Choroid plexus epithelial cell (primary cell): ENCODE results near the gene CAPZA2.
A peak's percentile ranks its signal among the peaks of the same experiment; 100 is the strongest.
"Not testable (repeated sequence)": the region's sequence is repeated elsewhere in the genome, so short reads cannot be mapped to it uniquely, and the experiment has no call there.

Experiments
- DNase-seq: peaks from one replicate; pipeline ENCODE4 v3.0.0-alpha.2; 2010; ENCODE audit warnings: low read depth
- H3K4me3 ChIP-seq: 2 replicates; pipeline ENCODE4 v1.5.1; 2011; ENCODE audit warnings: low read depth, mild to moderate bottlenecking, control low read depth, low read length, moderate library complexity
- TF ChIP-seq, protein P1 (sequence below): conservative IDR thresholded peaks from 2 replicates; pipeline ENCODE4 v1.5.1; 2011; ENCODE audit warnings: low read depth, mild to moderate bottlenecking, control low read depth, inconsistent platforms, low read length, moderate library complexity

Gene CAPZA2

DNA sequence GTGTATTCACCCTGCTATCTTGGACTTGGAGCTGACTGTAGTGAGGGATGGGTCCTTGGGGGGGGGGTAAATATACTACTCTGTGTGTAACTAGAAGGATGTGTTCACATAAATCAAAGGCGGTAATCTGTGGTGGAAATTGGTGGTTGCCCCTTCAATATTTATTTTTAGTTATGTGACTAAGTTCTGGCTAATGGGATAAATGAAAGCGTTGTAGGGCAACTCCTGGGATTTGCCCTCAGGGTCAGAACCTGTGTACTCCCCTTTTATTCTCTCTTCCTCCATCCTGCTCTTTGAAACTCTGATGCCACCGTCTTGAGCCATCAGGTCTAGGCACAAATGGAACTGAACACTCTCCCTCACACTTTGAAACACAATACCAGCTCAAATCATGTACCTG is 66.6 kb downstream of the CAPZA2 start:
- DNase-seq, result no peak
- TF ChIP-seq, protein P1, sequence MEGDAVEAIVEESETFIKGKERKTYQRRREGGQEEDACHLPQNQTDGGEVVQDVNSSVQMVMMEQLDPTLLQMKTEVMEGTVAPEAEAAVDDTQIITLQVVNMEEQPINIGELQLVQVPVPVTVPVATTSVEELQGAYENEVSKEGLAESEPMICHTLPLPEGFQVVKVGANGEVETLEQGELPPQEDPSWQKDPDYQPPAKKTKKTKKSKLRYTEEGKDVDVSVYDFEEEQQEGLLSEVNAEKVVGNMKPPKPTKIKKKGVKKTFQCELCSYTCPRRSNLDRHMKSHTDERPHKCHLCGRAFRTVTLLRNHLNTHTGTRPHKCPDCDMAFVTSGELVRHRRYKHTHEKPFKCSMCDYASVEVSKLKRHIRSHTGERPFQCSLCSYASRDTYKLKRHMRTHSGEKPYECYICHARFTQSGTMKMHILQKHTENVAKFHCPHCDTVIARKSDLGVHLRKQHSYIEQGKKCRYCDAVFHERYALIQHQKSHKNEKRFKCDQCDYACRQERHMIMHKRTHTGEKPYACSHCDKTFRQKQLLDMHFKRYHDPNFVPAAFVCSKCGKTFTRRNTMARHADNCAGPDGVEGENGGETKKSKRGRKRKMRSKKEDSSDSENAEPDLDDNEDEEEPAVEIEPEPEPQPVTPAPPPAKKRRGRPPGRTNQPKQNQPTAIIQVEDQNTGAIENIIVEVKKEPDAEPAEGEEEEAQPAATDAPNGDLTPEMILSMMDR, result no peak

DNA sequence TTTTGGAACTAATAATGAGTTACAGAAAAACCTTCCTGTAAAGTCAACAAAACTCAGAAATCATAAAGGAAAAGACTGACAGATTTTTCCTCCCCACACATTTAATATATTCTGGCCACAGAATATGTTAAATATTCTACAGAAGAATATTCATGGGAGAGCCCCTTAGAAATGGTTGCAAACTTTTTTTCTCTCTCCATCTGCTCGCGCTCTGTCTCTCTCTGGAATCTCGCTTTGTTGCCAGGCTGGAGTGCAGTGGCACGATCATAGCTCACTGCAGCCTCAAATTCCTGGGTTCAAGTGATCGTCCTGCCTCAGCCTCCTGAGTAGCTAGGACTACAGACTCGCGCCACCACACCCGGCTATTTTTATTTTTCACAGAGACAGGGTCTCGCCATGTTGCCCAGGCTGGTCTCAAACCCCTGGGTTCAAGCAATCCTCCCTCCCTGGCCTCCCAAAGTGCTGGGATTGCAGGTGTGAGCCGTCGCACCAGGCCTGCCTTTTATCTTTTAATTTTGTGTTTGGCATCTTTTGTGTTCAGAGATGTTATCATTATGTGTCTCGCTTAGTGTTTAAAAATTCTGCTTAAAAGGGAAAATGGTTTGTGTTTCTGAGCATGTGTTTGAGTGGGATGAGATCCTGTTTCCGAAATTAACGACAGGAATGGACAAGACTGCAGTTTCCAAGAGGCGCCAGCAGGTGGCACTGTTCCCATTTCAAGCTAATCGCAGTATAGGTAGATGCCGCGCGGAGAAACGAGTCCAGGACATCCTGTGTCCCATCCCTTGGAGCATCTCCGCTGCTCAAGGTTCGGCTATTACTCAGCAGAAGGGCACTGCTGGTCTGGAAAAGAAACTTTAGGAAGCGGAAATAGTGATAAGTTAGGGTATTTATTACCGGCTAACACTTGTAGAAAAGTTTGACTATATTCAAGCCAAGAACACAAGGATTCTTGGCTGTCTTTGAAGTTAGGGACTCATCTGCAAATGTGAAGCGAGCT is 67.8 kb downstream of the CAPZA2 start:
- TF ChIP-seq, protein P1, result peak; percentile 95
- peak; percentile 82 for DNase-seq
- H3K4me3 ChIP-seq, result no peak overlapping the region

More for the DNA sequence above, 66.6 kb downstream of the CAPZA2 start:
- H3K4me3 ChIP-seq, result no peak overlapping the region

DNA sequence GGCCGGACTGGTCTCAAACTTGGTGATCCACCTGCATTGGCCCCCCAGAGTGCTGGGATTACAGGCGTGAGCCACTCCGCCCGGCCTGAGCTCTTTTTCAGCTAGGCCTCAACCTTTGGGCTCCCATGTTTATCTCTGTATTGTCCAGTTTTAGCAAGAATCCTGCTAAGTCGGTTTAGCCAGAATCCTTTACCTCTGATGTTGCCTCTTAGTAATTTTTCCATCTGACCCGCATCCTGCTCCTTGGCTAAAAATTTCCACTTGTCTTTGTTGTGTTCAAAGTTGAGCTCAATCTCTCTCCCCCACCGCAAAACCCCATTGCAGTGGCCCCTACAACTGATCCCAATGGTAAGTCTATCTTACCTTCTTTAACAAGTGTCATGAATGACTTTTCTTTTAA is 70.2 kb downstream of the CAPZA2 start:
- TF ChIP-seq, protein P1, result no peak
- H3K4me3 ChIP-seq, result no peak overlapping the region
- DNase-seq, result no peak

DNA sequence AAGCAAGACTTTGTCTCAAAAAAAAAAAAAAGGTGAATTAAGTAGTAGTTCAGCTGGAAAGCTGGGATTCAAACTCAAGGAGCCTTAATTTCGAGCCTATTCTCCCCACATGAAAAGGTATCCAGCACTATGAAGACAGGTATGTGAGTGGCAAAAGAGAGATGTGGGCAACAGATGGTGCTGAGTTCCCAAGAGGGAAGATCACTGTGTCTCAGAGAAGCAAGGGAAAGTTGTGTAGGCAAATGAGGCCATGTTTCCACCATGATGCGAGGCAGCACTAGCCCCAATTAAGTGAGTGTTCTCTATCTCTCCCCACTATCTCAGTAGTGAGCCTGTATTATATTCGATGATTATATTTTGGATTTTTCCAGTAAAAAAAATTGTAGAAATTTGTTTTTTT is 71.1 kb downstream of the CAPZA2 start:
- TF ChIP-seq, protein P1, result no peak
- no peak for DNase-seq
- H3K4me3 ChIP-seq, result no peak overlapping the region

DNA sequence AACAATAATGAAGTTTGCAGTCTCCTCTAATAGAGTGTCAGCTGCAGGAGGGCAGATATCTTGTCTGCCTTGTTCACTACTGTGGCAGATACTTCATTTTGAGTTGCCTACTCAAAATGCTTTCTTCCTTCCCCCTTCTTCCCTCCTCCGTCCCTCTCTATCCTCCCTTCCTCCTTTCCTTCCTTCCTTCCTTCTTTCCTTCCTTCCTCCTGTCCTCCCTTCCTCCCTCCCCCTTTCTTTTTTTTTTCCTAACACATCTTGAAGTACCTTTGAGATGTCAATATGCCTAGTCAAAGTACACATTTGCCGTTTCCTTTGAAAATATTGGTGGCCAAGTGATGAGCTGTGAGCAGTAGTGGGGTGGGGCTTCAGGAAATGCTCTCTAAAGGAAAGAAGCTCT is 72.2 kb downstream of the CAPZA2 start:
- DNase-seq, result no peak
- no peak overlapping the region for H3K4me3 ChIP-seq
- TF ChIP-seq, protein P1, result no peak

DNA sequence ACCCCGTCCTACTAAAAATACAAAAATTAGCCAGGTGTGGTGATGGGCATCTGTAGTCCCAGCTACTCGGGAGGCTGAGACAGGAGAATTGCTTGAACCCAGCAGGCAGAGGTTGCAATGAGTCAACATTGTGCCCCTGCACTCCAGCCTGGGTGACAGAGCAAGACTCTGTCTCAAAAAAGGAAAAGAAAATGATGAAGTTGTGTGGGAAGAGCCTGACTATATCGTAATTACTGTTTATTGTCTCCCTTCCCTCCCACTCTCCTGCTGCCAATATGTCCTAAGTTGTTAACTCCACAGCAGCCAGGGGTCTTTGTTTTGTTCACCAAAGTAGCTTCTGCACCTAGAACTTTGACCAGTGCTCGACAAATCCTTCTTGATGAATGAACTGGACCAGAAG is 74.5 kb downstream of the CAPZA2 start:
- not testable (repeated sequence) for H3K4me3 ChIP-seq, DNase-seq

DNA sequence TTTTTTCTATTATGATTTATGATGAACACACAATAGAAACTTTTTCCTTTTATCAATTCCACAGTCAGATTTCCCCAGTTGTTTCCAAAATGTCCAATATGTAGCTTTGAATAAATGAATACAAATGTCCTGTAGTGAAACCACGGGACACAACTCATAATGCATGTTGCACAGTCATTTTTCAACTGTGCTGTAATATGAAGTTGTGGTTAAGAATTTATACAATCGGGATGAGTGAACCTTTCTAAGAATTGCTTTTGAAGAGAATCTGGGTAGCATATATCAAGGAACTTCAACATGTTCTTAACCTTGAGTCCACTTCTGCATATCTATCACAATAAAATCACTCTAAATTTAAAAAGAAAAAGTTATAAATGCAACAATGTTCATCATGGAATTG is 76.3 kb downstream of the CAPZA2 start:
- H3K4me3 ChIP-seq, result no peak overlapping the region
- DNase-seq, result no peak
- TF ChIP-seq, protein P1, result no peak
